Measurements from ENCODE around the gene POPDC2. TPM values are rescaled to one million over a fixed set of nuclear protein-coding genes. Genes with fewer than 3 reads are reported as not detected.
A peak's percentile ranks its signal among the peaks of the same experiment; 100 is the strongest.

POPDC2 gene
- total and polyA plus RNA-seq, 2 donors (not counting 3 experiments of a cell fraction or from before 2014, with no cell fraction given): 0.57 to 0.66 TPM

- no TSS peak for BruUV-seq (replicated peaks)
- dilution Hi-C loops (cut with MboI; ENCODE audit: extremely low pct_ligation_motif_present, low sequenced_read_pairs) (no loop called here), intact Hi-C loops (cut with micrococcal nuclease) (no loop called here)
- FAIRE-seq (no peak), DNase-seq (ENCODE audit: low read depth, low spot score) (no peak)
- no peaks in the 10 kb centered on the region for H3K9me3 ChIP-seq (replicated peaks; ENCODE audit: control insufficient read depth, insufficient read depth, low read length)
- no peak overlapping the region for H3K4me3 ChIP-seq (replicated peaks in 1 of 3; ENCODE audit: insufficient read depth in 1 of 3, low read depth in 1 of 3, low read length in 3 of 3)
- ChIA-PET CTCF (interaction anchor here (0.9 to 1.4 kb wide), 2 partner anchors 14 to 22 kb away, joined by 3 to 5 read pairs; no protein-coding TSS in a partner anchor), POLR2A (no interaction called here)
- H4K20me1 ChIP-seq (replicated peaks; ENCODE audit: control insufficient read depth, extremely low read depth, insufficient read depth, low read length): no peaks in the 10 kb centered on the region
- TF ChIP-seq, protein P1, sequence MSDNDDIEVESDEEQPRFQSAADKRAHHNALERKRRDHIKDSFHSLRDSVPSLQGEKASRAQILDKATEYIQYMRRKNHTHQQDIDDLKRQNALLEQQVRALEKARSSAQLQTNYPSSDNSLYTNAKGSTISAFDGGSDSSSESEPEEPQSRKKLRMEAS (IDR thresholded peaks at IDR 0.05; ENCODE audit: insufficient read depth, insufficient read length): no peak
- no peak for TF ChIP-seq POLR2A (IDR thresholded peaks at IDR 0.05; ENCODE audit: low read depth, low read length)
- TF ChIP-seq POLR2AphosphoS5 (IDR thresholded peaks at IDR 0.05; ENCODE audit: insufficient read depth, low read depth, low read length): no peak
- no peak for TF ChIP-seq FOS (IDR thresholded peaks at IDR 0.05; ENCODE audit: borderline replicate concordance, insufficient read depth, low read length)
- TF ChIP-seq EZH2 (IDR thresholded peaks at IDR 0.05; ENCODE audit: borderline replicate concordance, low read depth, low read length, severe bottlenecking): no peak
- TF ChIP-seq JUN (IDR thresholded peaks at IDR 0.05; ENCODE audit: borderline replicate concordance, insufficient read depth, insufficient read length, low read depth): no peak
- no peaks in the 10 kb centered on the region for H3K36me3 ChIP-seq (ENCODE audit: control insufficient read depth in 2 of 2, extremely low read depth in 1 of 2, insufficient read depth in 2 of 2, low read length in 2 of 2)
- H2AFZ ChIP-seq (ENCODE audit: low read depth, low read length): peak overlapping the region; percentile 86
- peaks cover 0 to 4% of the 10 kb centered on the region in 2 experiments for H3K27me3 ChIP-seq (ENCODE audit: control insufficient read depth in 2 of 2, insufficient read depth in 2 of 2, low read length in 2 of 2)
- no peaks in the 10 kb centered on the region for H3K79me2 ChIP-seq (ENCODE audit: control insufficient read depth, insufficient read depth, low read length)
- H3K9ac ChIP-seq (replicated peaks; ENCODE audit: extremely low read depth, insufficient read depth, low read length): no peak overlapping the region
- peaks cover 7% of the 10 kb centered on the region for H3K4me1 ChIP-seq (ENCODE audit: control insufficient read depth, extremely low read depth, insufficient read depth, low read length)
- no peak overlapping the region for H3K27ac ChIP-seq (ENCODE audit: insufficient read depth, low read depth, low read length)
- H3K9me1 ChIP-seq (replicated peaks; ENCODE audit: control insufficient read depth, extremely low read depth, insufficient read depth, low read length): no peaks in the 10 kb centered on the region
- no peak overlapping the region for H3K4me2 ChIP-seq (ENCODE audit: insufficient read depth, low read length)
Observed at GRCh38 chr3:119703820-119704531, 43.6 kb upstream of the POPDC2 start.

Measured in endothelial cell of umbilical vein (primary cell).